GM12891 (cell line): ENCODE measurements around the gene AFAP1L2.

ENCODE experiments used
- POLR2A ChIP-seq: IDR thresholded peaks from 2 replicates; pipeline ENCODE4 v1.6.1; 2011; ENCODE audit warnings: low read depth, low read length, control low read depth
- POLR2AphosphoS5 ChIP-seq: IDR thresholded peaks from 2 replicates; pipeline ENCODE4 v1.6.1; 2011; ENCODE audit warnings: low read depth, low read length, control low read depth
- TAF1 ChIP-seq: IDR thresholded peaks from 2 replicates; pipeline ENCODE4 v1.6.1; 2011; ENCODE audit warnings: low read depth, low read length, control low read depth

DNA sequence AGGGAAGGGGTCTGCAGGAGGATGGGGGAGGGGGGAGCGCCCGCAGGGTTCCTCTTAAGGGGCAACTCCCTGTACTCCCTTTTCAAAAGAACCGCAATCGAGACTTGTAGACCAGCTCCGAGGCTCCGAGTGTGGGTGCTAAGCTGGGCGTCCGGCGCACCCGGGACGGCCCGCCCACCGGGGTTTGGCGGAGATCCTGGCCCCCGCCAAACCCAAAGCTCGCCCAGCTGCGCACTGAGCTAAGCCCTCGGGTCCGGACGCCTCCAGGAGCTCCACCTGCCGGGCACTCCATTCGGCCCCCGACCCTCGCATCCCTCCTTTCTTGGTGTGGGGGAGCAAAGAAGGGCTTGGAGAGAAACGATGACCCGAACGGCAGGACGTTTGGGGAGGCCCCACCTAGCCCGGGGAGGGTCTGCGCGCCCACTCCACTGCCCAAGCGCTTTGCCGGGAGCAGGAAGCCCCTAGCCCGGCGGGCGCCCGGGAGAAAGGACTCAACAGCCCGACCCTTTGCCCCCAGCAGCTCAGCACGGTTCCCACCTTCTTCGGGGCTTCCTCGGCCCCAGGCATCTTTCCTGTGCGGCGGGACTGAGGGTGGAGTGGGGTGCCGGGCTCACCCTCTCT lies 651 bp downstream of the AFAP1L2 start:
- no peak for TF ChIP-seq POLR2AphosphoS5
- TF ChIP-seq TAF1, result no peak
- no peak for TF ChIP-seq POLR2A
